Endometrial microvascular endothelial cells (primary cell): ENCODE data around the gene RND2. TPM values are rescaled to one million over a fixed set of nuclear protein-coding genes. Genes with fewer than 3 reads are reported as not detected.
"Not testable (repeated sequence)": the region's sequence is repeated elsewhere in the genome, so short reads cannot be mapped to it uniquely, and the experiment has no call there.

Experiments
- in situ Hi-C: cut with HindIII; loops from 2 replicates; pipeline ENCODE4 v1.10.0; 2017; ENCODE audit warnings: low sequenced_read_pairs, low pct_unique_long_range_greater_than_20kb; ENCODE audit errors: inconsistent ontology term
- total RNA-seq: library from RNA; depleted of rRNA; stranded (reverse); fragments of >200 nt; gene quantifications from one replicate; pipeline ENCODE4 v1.2.3, GENCODE V29; 2015; ENCODE audit errors: inconsistent ontology term

The RND2 gene
- total RNA-seq, 1 donor from 2014 or later: under 0.01 TPM

DNA sequence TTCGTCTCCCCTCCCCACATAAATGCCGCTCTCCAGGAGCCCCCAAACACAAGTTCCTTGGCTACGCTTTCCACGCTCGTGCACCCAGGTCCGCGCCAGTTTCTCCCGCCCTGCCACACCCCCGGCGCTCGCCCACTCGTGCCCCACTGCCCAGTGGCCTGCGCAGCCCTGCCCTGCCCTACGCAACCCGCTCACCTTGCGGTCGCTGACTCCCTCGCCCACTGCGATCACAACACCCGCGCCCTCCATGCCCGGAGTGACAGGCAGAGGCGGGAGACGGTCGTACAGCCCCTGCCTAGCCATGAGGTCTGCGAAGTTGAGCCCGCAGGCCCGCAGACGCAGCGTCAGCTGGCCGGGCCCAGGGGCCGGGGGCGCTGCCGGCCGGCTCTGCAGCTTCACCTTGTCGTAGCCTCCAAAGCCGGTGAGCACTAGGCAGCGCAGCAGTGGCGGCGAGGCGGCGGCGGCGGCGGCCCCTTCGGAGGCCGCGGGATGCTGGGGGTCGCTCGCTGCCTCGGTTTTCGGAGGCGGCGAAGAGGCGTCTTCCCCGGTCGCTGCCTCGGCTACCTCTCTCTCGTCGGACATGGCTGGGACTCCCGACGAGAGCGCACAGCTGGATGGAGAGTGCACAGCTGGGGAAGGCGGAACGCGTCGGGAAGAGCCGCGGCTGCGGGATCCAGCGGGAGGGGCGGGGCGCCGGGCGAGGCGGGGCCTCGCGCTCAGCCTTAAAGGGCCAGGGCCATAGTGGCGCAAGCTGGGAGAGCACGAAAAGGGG is 3.1 kb upstream of the RND2 start, which contains the start of gene VAT1:
Gene VAT1 (minus strand): TSS at position 645 of the 772 bp plus-strand sequence. CDS start 63 bp downstream, at position 582.
- in situ Hi-C loops: no loop called here

DNA sequence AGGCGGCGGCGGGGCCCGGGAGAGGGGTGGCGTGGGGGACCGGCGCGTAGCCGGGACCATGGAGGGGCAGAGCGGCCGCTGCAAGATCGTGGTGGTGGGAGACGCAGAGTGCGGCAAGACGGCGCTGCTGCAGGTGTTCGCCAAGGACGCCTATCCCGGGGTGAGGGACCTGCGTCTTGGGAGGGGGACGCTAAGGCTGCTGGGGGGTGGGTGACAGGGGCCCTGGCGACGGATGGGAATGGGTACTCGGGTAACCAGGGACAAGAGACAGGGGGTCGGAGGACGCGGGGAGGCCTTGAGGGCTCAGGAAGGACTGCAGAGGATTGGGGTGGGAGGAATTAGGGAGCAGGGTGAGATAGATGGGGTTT is 243 bp downstream of the RND2 start:
- in situ Hi-C loops: no loop called here

DNA sequence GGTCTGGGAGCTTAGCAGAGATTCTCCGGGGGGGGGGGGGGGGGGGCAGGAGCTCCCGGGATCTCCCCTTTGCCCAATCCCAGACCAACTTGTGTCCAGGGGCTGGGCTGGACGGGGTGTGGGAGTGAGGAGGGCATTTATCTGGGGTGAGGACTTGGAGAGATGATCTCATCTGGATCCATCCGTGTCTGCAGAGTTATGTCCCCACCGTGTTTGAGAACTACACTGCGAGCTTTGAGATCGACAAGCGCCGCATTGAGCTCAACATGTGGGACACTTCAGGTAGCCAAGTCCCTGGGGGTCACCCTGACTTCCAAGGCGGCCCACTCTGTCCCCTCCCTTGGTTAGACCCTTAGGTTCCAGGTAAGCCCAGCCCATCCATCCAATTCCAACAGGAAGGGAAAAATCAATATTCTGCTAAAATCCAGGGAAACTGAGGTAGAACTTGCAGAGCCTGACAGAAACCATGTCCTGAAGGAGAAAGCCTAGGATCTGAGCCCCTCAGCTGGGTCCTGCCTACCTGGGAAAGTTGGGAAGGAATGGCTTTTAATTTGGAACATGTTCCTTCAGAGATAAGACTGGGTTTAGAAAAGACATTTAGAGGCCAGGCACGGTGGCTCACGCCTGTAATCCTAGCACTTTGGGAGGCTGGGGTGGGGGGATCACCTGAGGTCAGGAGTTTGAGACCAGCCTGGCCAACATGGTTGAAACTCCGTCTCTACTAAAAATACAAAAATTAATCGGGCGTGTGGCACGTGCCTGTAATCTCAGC is 921 bp downstream of the RND2 start:
- in situ Hi-C loops: no loop called here

DNA sequence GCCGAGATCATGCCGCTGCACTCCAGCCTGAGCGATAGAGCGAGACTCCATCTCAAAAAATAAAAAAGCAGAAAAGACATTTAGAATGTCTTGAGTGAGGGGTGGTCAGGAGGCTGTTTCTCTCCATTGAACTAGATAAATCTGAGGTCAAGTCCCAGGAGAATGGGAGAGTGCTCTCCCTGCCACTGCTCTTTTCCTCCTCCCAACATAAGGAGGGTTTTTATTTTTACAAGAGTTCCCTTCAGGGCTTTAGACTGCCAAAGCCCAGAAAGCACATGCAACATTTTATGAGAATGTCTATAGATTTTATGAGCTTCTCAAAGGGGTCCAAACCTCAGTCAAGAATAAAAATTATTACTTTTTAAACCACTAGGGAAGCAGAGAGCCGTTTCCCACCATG is 1.6 kb downstream of the RND2 start:
- in situ Hi-C loops: no loop called here

DNA sequence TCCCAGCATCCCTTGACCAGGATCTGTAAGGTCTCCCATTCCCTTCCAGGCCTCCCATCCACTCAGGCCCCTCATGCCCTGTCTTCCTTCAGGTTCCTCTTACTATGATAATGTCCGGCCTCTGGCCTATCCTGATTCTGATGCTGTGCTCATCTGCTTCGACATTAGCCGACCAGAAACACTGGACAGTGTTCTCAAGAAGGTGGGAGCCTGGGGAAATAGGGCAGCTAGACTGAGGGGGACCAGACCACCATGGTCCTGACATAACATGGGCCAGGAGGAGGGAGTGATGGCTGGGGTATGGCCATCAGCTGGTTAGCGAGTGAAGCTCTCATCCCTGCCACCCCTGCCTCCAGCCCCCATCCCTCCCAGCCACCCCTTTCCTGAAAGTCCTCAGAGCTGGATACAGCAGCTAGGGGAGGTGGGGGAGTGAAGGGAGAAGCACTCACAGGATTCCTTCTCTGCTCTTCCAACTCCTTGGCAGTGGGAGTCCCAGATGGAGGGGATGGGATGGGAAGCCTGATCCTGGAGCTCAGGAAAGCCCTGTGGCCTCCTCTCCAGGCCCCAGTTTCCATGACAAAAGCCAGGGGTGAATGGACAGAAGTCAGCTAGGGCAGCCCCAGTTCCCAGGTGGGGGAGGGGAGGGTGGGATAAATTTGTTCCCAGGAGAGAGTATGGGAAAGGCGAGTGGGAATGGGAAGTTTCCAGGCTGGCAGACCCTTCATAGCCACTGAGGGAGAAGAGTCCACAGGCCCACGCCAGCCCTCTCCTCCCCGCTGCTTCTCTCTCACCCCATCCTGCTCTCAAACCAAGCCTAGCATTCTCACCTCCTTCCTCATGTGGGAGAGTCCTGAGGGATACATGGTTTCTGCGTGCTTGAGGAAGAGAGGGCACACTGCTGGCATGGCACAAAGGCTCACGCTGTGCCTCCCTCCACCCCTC is 2.3 kb downstream of the RND2 start:
- in situ Hi-C loops: no loop called here

DNA sequence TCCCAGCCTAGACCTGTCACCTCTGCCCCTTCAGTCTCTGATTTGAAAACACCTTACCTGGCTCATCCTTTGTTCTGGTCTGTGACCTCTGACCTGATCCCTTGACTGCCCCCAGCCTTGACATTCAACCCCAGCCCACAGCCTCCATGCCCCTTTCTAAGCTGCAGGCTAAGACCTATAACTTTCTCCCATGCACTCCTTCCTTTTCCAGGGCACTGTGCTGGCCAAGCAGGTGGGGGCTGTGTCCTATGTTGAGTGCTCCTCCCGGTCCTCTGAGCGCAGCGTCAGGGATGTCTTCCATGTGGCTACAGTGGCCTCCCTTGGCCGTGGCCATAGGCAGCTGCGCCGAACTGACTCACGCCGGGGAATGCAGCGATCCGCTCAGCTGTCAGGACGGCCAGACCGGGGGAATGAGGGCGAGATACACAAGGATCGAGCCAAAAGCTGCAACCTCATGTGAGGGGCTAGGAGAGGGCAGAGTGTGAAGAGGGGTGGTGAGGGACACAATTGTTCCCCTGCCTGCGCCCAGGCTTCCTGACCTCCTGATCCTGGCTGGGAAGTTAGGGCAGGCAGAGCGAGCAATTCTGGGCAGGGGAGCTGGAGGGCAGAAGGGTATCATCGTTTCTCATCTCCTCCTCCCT is 3.3 kb downstream of the RND2 start:
- in situ Hi-C loops: no loop called here

DNA sequence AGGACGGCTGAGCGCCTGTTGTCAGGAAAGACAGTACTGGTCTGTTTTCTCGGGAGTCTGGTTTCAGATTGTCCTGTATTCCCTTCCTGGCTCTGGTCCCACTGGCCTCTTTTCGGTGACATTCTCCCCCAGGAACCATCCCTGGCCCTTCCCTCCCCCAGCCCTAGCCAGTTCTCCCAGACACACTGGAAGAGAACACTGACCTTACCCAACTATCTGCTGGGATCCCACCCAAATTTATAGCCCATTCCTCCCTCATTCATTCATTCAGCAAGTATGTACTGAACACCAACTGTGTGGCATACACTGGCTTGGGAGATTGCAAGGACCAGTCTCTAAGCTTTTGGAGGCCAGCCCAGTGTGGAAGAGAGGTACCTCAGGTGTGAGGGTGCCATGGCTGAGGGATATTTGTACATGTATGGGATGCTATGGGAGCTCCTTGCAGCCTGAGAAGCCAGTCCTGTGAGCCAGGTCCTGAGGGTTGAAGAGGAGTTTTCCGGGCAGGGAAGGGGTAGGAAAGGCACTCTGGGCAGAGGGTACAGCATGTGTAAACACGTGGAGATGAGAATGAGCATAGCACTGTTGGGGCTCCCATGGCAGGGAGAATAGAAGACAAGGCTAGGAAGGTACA is 5.2 kb downstream of the RND2 start:
- in situ Hi-C loops: no loop called here

DNA sequence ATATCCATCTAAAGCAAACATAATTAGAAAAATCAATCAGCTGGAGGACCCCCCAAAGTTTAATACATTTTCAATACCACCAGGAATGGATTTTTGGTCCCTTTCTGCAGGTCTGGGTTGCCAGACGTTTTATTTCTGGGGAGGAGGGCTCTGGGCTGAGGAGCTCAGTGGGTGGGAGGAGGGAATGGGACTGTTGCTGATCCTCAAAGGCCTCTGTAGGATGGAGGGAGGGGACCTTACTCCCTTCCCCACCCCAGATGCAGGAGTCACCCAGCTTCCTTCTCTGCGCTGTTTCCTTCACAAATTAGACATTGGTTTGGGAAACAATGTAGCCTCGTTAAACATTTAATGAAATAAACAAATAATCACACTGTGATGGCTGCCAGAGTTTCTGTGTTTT is 6.6 kb downstream of the RND2 start:
- in situ Hi-C loops: no loop called here

DNA sequence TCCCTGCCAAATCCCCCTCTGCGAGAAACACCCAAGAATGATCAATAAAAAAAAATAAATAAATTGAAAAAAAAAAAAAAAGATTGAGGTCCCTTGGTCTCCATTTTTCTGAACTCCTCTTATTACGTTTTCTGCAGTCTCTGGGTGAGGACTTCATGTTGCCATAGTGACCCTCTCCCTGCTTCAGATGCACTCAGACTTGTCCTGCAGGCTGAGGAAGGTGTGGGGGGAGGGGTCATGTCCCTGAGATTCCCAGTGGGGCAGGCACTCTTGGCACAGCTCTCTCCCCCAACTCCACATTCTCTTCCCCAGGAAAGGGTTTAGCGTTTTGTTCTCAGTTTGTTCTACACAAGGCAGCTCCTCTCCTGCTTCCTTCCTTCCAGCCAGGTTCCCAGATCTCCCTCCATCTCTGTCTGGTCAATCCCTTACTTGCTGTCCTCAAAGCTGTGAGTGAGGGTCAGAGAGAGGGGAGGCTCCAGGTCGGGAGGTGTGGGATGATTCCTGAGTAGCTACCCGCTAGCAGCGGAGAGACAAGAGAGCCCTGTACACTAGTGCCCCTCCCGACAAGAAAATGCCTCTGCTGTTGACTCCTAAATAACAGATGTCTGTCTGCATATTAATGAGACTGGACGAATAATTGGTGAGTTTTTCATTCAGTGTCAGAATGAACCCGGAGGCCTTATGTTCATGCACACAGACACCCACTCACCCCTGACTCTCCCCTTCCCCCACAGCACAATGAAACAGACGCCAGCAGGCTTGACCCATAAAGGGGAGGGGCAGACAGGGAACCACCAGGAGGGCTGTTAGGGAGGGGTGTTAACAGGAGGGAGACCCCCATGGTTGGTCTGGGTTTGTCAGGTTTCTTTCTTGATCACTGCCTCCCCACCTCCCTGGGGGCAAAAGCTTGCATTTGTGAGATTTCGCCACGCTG is 9.2 kb downstream of the RND2 start:
- in situ Hi-C loops: no loop called here

DNA sequence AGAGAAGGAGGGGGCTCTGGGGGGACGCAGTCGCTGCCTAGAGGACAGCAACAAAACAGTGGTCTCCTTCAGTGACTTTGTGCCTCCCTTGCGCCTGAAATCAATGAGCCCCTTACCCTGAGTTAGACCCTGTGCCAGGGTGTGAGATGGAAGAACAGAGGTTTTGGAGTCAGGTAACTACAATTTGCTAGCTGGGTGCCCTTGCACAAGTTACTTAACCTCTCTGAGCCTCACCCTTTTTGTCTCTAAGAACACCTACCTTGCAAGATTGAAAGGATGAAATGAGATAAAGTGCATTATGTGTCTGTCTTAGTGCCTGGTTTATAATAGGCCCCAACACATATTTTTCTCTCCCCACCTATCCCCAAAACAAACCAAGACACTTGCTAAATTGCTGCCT is 9.9 kb downstream of the RND2 start:
- in situ Hi-C loops: no loop called here

DNA sequence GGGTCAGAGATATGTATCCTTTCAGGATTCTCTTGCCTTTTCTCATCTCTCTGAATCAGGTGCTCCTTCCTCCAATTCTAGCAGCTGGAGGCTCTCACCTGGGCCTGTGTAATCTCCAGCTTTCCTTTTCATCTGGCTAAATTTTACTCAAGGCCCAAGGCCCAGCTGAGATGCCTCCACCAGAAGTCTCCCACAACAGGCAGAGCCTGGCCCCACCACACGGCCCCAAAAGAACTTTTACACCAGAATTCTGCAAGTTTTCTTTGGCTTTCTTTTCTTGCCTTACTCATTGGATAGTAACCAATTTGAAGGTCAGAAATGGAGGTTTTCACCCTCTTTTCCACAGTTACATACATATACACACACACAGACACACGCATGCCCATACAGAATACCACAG is 14.6 kb downstream of the RND2 start:
- in situ Hi-C loops: no loop called here

DNA sequence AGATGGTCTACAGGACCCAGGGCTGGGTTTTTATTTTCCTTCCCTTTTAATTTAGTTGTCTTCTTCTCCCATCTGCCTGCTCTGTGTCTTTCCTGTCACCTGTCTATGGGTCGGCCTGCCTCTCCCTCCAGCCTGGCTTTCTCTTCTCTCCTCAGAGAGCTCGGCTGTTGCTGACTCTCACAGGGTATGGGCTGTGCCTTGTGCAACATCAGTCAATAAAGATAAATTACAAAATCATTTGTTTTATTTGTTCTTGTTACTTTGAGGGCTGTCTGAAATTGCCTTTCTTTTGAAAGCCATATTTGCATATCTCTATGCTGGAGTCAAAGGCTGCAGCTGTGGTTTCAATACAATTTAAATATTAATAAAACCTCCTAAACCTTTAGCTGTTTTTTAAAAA is 15.6 kb downstream of the RND2 start:
- in situ Hi-C loops: no loop called here

DNA sequence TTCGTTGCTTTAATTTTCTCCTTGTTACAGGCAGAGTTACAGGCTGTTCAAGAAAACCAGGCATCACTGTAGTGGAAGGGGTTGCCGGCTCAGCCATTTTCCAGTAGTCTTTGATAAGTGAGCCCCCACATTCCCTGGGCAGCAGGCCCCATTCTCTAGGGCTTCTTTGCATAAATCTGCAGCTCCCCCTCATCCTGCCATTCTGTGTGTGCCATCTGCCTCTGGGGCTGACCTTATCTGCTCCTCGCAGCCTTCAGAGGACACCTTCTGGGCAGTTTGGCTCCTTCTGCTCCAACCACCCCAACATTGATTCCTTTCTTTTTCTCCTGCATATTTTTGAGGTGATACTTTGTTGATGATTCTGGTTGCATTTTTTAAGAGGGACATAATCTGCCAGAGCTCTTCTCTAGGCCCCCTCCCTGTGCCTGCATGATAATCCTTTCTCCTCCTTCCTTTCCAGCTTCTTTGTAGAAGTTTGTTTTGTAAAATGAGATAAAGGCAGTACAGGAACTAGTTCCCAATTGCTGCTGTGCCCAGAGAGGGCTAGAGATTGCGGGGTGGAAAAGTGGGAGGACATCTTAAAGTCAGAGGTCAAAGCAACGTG is 17.1 kb downstream of the RND2 start:
- in situ Hi-C loops: no loop called here

DNA sequence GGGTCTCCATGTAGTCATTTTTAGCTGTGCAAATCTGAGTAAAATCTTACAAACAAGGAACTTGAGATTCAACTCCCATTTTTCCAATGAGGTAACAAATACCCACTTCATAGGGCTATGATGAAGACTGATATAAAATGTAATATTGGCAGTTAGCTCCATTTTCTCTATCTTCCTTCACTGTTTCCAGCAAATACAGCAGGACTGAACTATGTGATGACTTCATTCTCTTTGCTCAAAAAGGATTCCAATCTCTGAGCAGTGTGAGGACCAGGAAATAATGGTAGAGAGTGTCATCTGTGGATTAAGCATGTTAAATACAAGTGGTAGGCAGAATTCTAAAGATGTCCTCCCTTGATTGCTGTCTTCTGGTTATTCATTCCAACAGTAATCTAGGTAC is 18.3 kb downstream of the RND2 start:
- in situ Hi-C loops: no loop called here

DNA sequence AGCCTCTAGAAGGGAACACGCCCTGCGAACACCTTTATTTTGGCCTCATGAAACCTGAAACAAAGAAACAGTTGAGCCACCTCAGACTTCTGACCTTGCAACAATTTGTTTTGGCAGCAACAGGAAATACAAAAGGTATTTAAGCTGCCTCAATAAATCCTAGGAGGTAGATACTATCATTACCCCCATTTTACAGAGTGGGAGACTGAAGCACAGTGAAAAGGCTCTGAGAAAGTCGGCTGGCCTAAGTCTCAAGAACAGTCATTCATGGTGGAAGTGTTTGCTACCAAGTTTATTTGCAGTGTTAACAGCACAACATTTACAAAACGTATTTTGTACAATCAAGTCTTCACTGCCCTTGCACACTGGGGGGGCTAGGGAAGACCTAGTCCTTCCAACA is 19.0 kb downstream of the RND2 start:
- in situ Hi-C loops: no loop called here

DNA sequence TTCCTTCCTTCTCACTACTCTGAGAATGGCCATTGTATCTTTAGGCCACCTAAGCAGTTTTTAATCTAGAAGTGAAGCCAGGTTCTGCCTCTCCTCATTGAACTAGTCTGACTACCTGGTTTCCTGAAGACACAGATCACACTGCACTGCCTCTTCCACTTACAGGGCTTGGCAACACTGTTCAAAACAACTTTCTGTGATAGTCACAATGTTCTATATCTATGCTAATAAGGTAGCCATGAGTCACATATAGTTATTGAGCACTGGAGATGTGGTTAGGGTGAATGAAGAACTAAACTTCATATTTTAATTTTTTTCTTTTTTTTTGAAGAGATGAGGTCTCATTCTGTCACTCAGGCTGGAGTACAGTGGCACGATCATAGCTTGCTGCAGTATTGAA is 26.9 kb downstream of the RND2 start:
- in situ Hi-C loops: no loop called here

DNA sequence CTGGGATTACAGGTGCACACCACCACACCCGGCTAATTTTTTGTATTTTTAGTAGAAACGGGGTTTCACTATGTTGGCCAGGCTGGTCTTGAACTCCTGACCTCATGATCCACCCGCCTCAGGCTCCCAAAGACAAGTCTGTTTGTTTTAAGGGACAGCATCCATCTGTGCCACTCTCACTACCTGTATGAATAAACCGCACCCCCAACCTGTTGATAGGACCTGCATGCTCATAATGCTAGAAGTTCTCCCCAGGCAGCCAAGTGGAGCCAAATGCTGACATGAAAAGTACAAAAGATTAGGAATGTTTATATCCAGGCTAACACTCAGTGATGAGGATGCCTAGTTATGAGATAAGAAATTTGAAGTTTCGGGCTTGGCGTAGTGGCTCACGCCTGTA is 28.0 kb downstream of the RND2 start:
- in situ Hi-C loops: not testable (repeated sequence)
